Tibial nerve (tissue), 3 donors: ENCODE measurements around the gene MCU.

Experiments used
- CTCF ChIP-seq, 5 experiments: fragments of 200-600 bp in 3 of 5; fragments of 450-650 bp in 2 of 5; sonication (generic) in 3 of 5; IDR thresholded peaks; one replicate each; pipeline ENCODE4 v1.5.1; 2016 to 2019; ENCODE audit warnings: antibody characterized with exemption in 5 of 5, mild to moderate bottlenecking in 3 of 5, moderate library complexity in 2 of 5
- POLR2A ChIP-seq, 2 donors: fragments of 450-650 bp; IDR thresholded peaks; one replicate each; pipeline ENCODE4 v1.6.1; 2017; ENCODE audit warnings: antibody characterized with exemption in 2 of 2, mild to moderate bottlenecking in 2 of 2, moderate library complexity in 2 of 2

GRCh38 chr10:72763201-72763600 lies 71.3 kb downstream of the MCU start:
- no peak for TF ChIP-seq CTCF (IDR thresholded peaks at IDR 0.05)
- TF ChIP-seq POLR2A (IDR thresholded peaks at IDR 0.05), result no peak
